Measurements from ENCODE around the gene CDC42BPB. TPM values are rescaled to one million over a fixed set of nuclear protein-coding genes. Genes with fewer than 3 reads are reported as not detected.

CDC42BPB gene
- total RNA-seq, 2 experiments from 2014 or later = 6.6 to 7.6 TPM

DNA sequence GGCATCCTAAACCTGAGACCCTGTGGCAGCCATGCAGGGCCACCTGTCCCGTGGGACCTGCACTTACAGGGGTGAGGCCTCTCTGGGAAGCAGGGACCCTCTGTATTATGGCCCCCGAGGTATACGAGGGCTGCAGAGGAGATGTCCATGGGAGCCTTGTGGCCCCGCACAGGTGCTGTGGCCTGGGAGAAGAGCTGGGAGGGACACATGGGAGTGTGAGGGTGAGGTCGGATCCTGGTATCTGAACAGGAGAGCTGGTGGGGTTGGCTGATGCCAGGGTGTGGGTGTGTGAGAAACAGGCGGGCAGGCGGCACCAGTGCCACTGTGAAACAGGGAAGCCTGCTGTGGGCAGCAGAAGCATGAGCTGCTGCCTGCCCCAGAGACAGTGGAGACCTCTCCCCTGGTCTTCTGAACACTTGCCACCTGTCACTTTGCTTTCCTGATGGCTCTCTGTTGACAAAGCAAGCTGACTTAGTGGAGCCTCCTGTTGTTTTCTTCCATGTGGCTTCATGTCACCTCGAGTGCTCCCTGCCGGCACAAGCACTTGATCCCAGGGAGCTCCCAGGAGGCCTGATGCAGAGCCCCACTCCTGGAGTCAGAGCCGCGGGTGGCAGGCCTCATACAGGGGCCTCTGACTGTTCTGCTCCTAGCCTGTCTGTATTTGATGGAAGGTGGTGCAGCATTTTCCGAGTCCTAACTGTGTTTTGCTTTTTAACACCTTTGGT is 154.7 kb downstream of the CDC42BPB start:
- DNase-seq (no peak), ATAC-seq (ENCODE audit: poor library complexity) (no peak)
- Histone ChIP-seq H3K27me3 (ENCODE audit: control insufficient read depth in 1 of 2, insufficient read depth in 2 of 2, low read length in 2 of 2) (no peaks in the 10 kb centered on the region), H3K27ac (ENCODE audit: low read depth in 1 of 2, low read length in 2 of 2) (no peak overlapping the region), H3K9me3 (ENCODE audit: control insufficient read depth in 1 of 2, insufficient read depth in 1 of 2, low read length in 2 of 2) (no peaks in the 10 kb centered on the region), H3K4me1 (ENCODE audit: insufficient read depth, low read length) (peaks cover 9% of the 10 kb centered on the region), H3K36me3 (ENCODE audit: insufficient read depth, low read length) (peaks cover 81% of the 10 kb centered on the region), H3K4me3 (ENCODE audit: low read length) (no peak overlapping the region)
- Mint-ChIP-seq H3K27ac (peak overlapping the region; percentile 82), H3K4me1 (ENCODE audit: low read depth) (peaks cover 11% of the 10 kb centered on the region), H3K9me3 (no peaks in the 10 kb centered on the region), H3K4me3 (no peak overlapping the region), H3K27me3 (no peaks in the 10 kb centered on the region), H3K36me3 (ENCODE audit: low read depth) (peaks cover 67% of the 10 kb centered on the region)
- intact Hi-C loops (cut with DNase I, micrococcal nuclease) = no loop called here
- ChIA-PET POLR2A (interaction anchor here (1.7 kb wide), 1 partner anchor 46 kb away, joined by 8 read pairs; no protein-coding TSS in a partner anchor), CTCF (no interaction called here)
- TF ChIP-seq, protein P1, sequence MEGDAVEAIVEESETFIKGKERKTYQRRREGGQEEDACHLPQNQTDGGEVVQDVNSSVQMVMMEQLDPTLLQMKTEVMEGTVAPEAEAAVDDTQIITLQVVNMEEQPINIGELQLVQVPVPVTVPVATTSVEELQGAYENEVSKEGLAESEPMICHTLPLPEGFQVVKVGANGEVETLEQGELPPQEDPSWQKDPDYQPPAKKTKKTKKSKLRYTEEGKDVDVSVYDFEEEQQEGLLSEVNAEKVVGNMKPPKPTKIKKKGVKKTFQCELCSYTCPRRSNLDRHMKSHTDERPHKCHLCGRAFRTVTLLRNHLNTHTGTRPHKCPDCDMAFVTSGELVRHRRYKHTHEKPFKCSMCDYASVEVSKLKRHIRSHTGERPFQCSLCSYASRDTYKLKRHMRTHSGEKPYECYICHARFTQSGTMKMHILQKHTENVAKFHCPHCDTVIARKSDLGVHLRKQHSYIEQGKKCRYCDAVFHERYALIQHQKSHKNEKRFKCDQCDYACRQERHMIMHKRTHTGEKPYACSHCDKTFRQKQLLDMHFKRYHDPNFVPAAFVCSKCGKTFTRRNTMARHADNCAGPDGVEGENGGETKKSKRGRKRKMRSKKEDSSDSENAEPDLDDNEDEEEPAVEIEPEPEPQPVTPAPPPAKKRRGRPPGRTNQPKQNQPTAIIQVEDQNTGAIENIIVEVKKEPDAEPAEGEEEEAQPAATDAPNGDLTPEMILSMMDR (IDR thresholded peaks at IDR 0.05) = no peak

DNA sequence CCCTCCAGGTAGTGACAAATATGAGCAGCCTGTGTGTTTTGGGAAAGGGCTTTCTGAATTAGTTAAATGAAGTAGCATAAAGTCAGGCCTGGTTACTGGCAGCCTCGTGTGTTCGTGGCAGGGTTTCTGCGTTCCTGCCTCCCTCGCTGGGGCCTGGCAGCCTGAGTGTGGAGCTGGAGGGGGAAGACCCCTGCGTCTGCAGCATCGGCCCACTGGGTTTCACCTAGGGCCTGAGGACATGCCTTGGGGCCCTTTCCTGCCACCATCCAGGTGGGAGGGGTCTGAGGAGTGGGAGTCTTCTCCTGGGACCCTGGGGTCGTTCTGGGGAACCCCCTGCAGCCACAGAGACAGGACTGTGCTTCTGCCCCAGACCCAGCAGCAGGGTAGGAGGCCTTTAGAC is 155.3 kb downstream of the CDC42BPB start:
- ChIA-PET CTCF (no interaction called here), POLR2A (interaction anchor here (1.7 kb wide), 1 partner anchor 47 kb away, joined by 8 read pairs; no protein-coding TSS in a partner anchor)
- Mint-ChIP-seq H3K27ac (peak overlapping the region; percentile 82), H3K4me1 (ENCODE audit: low read depth) (peaks cover 11% of the 10 kb centered on the region), H3K4me3 (no peak overlapping the region), H3K27me3 (no peaks in the 10 kb centered on the region), H3K9me3 (no peaks in the 10 kb centered on the region), H3K36me3 (ENCODE audit: low read depth) (peaks cover 65% of the 10 kb centered on the region)
- H3K9me3 ChIP-seq (ENCODE audit: control insufficient read depth in 1 of 2, insufficient read depth in 1 of 2, low read length in 2 of 2) = no peaks in the 10 kb centered on the region
- TF ChIP-seq, protein P1 (IDR thresholded peaks at IDR 0.05) = no peak
- DNase-seq (no peak), ATAC-seq (ENCODE audit: poor library complexity) (no peak)
- H3K4me3 ChIP-seq (ENCODE audit: low read length) = no peak overlapping the region
- peaks cover 81% of the 10 kb centered on the region for H3K36me3 ChIP-seq (ENCODE audit: insufficient read depth, low read length)
- H3K27ac ChIP-seq (ENCODE audit: low read depth in 1 of 2, low read length in 2 of 2) = peak overlapping the region in 1 of 2 donors; percentile 38
- intact Hi-C loops (cut with DNase I, micrococcal nuclease) = no loop called here
- H3K27me3 ChIP-seq (ENCODE audit: control insufficient read depth in 1 of 2, insufficient read depth in 2 of 2, low read length in 2 of 2) = no peaks in the 10 kb centered on the region
- H3K4me1 ChIP-seq (ENCODE audit: insufficient read depth, low read length) = peaks cover 9% of the 10 kb centered on the region

DNA sequence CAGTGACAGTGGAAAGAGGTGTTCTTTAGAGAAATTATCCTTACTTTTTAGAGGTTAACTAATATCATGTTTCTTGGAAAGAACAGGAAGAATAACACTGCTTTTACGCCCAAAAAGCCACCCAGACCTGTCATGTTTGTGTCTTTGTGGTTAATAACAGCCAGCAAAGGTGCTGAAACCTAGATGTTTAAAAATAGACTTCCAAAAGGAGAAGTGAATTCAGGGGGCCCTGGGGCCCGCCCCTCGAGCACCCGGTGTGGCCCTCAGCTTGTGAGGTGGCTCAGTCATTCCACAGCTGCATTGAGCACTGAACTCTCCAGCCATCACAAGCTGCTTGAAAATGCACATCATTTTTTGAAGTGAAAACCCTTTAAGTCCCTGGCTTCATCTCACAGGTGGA is 155.7 kb downstream of the CDC42BPB start:
- peaks cover 77% of the 10 kb centered on the region for H3K36me3 ChIP-seq (ENCODE audit: insufficient read depth, low read length)
- peaks cover 64% of the 10 kb centered on the region for H3K36me3 Mint-ChIP-seq (ENCODE audit: low read depth)
- peaks cover 9% of the 10 kb centered on the region for H3K4me1 ChIP-seq (ENCODE audit: insufficient read depth, low read length)
- H3K27me3 ChIP-seq (ENCODE audit: control insufficient read depth in 1 of 2, insufficient read depth in 2 of 2, low read length in 2 of 2) = no peaks in the 10 kb centered on the region
- H3K27ac Mint-ChIP-seq = peak overlapping the region; percentile 82
- intact Hi-C loops (cut with DNase I, micrococcal nuclease) = loop anchor here in 1 of 2 experiments (1.0 kb wide), 2 partner anchors 45 to 126 kb away; no protein-coding TSS in a partner anchor
- H3K4me3 Mint-ChIP-seq = peak overlapping the region; percentile 18
- POLR2A ChIA-PET = interaction anchor here (1.7 kb wide), 1 partner anchor 48 kb away, joined by 8 read pairs; no protein-coding TSS in a partner anchor
- DNase-seq = peak in 1 of 14 experiments; percentile 9
- H3K4me1 Mint-ChIP-seq (ENCODE audit: low read depth) = peaks cover 11% of the 10 kb centered on the region
- H3K27ac ChIP-seq (ENCODE audit: low read depth in 1 of 2, low read length in 2 of 2) = peak overlapping the region in 1 of 2 donors; percentile 38
- H3K27me3 Mint-ChIP-seq = no peaks in the 10 kb centered on the region
- H3K4me3 ChIP-seq (ENCODE audit: low read length) = no peak overlapping the region
- no peaks in the 10 kb centered on the region for H3K9me3 ChIP-seq (ENCODE audit: control insufficient read depth in 1 of 2, insufficient read depth in 1 of 2, low read length in 2 of 2)
- ATAC-seq (ENCODE audit: poor library complexity) = peak; percentile 18
- CTCF ChIA-PET = no interaction called here
- TF ChIP-seq, protein P1 (IDR thresholded peaks at IDR 0.05) = no peak
- no peaks in the 10 kb centered on the region for H3K9me3 Mint-ChIP-seq
